ACC112 (cell line): Measurements from ENCODE around the gene FBL.
"Not testable (repeated sequence)": the region's sequence is repeated elsewhere in the genome, so short reads cannot be mapped to it uniquely, and the experiment has no call there.

ENCODE experiments used
- H2AFZ ChIP-seq: fragments of 200-600 bp; sonication (generic); one replicate; pipeline ENCODE4 v1.6.0; 2017; ENCODE audit warnings: antibody characterized with exemption, low read length; ENCODE audit not compliant: unreplicated experiment
- H3K27ac ChIP-seq: fragments of 200-600 bp; sonication (generic); 2 replicates; pipeline ENCODE4 v1.5.1; 2014; ENCODE audit warnings: low read depth, mild to moderate bottlenecking, antibody characterized with exemption, low read length, moderate library complexity
- H3K27me3 ChIP-seq: fragments of 200-600 bp; sonication (generic); 2 replicates; pipeline ENCODE4 v1.6.1; 2014; ENCODE audit warnings: mild to moderate bottlenecking, antibody characterized with exemption, low read length, moderate library complexity, mixed read lengths; ENCODE audit not compliant: insufficient read depth
- H3K36me3 ChIP-seq: fragments of 200-600 bp; sonication (generic); 2 replicates; pipeline ENCODE4 v1.6.1; 2016; ENCODE audit warnings: mild to moderate bottlenecking, antibody characterized with exemption, low read length, moderate library complexity, mixed read lengths; ENCODE audit not compliant: insufficient read depth
- H3K4me1 ChIP-seq: fragments of 200-600 bp; sonication (generic); one replicate; pipeline ENCODE4 v1.6.1; 2016; ENCODE audit warnings: low read length, mixed read lengths; ENCODE audit not compliant: insufficient read depth, unreplicated experiment, control insufficient read depth
- H3K4me3 ChIP-seq: fragments of 200-600 bp; sonication (generic); 2 replicates; pipeline ENCODE4 v1.5.1; 2014; ENCODE audit warnings: mild to moderate bottlenecking, low read depth, low read length
- H3K79me2 ChIP-seq: fragments of 200-600 bp; sonication (generic); one replicate; pipeline ENCODE4 v1.6.0; 2016; ENCODE audit warnings: low read length; ENCODE audit not compliant: control insufficient read depth, unreplicated experiment, insufficient read depth

Gene FBL

DNA sequence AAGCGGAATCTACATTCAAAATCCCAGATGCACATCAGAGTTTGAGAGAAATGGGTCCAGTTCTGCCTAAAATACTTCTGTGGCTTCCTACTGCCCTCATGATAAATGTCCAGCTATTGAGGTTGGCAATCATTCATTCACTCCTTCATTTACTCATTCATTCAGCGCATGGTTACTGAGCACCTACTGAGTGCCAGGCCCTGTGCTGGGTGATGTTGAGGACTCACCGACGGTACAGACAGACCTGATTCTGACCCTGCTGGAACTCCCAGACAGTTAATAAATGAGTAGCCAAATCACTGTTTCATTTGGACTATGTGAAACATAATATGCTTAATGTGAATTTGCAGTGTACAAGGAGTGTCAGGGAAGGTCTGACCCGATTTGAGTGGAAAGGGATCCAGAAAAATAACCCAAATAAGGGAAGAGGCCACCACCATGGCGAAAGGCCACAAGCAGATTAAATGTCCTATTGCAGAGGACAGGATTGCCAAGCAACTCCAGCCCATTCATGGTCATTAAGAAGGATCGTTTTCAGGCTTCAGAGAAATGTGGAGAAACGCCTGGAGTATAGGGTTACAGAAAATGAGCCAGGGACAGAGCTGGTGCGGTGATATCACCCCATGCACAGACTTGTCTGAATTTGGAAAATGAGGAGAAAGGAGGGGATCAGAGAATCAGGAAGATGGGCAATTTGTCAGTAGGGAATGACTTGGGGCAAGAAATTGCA is 32.8 kb downstream of the FBL start:
- H3K27me3 ChIP-seq: no peaks in the 10 kb centered on the region
- H3K79me2 ChIP-seq: no peaks in the 10 kb centered on the region
- H2AFZ ChIP-seq: no peak overlapping the region
- no peak overlapping the region for H3K4me3 ChIP-seq
- H3K27ac ChIP-seq: no peak overlapping the region
- H3K36me3 ChIP-seq: no peaks in the 10 kb centered on the region
- no peaks in the 10 kb centered on the region for H3K4me1 ChIP-seq

DNA sequence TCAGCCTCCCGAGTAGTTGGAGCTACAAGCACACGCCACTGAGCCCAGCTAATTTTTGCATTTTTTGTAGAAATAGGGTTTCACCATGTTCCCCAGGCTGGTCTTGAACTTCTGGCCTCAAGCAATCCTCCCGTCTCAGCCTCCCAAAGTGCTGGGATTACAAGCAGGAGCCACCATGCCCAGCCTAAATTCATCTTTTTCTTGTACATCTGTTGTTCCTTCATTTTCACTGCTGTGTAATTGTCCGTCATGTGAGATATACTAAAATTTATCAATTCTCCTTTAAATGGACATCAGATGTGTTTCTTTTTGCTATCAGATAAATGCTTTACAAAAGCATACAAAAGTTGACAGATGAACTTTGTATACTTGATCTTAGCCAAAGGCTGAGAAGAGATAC is 35.1 kb downstream of the FBL start:
- Histone ChIP-seq H3K27me3 (no peaks in the 10 kb centered on the region), H3K79me2 (no peaks in the 10 kb centered on the region), H3K36me3 (no peaks in the 10 kb centered on the region), H3K4me3 (no peak overlapping the region), H3K27ac (no peak overlapping the region), H3K4me1 (no peaks in the 10 kb centered on the region), H2AFZ (no peak overlapping the region)

DNA sequence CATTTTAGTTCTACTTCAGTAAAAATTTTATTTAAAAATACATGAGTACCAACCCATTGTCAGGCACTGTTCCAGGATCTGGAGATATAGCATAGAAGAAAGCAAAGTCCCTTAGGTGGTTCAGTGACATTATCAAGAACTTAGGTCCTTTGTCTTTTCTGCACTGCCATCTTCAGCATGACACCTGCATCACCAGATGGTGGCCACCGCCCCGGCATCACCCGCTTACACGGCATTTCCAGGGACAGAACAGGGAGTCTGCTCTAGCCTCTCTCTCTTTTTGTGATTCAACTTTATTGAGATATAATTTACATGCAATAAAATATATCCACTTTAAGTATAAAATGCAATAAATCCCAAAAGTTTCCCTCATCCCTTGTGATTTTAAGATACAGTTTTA is 35.8 kb downstream of the FBL start:
- no peak overlapping the region for H2AFZ ChIP-seq
- no peaks in the 10 kb centered on the region for H3K4me1 ChIP-seq
- no peak overlapping the region for H3K27ac ChIP-seq
- no peaks in the 10 kb centered on the region for H3K27me3 ChIP-seq
- no peak overlapping the region for H3K4me3 ChIP-seq
- no peaks in the 10 kb centered on the region for H3K79me2 ChIP-seq
- no peaks in the 10 kb centered on the region for H3K36me3 ChIP-seq

DNA sequence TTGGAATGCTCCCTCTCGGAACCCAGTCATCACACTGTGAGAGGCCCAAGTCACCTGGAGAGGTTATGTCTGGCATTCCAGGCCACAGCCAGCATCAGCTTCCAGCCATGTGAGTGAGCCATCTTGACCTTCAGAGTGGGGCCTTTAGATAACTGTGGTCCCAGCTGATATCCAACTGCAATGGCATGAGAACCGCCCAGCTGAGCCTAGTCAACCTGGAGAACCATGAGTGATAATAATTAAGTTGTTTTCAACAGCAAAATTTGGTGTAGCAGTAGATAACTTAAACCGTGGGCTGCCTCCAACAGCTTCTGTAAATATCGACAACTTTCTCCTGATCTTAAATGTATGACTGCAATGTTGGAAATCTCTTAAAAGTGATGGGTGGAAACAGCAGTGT is 36.8 kb downstream of the FBL start:
- Histone ChIP-seq H3K79me2 (no peaks in the 10 kb centered on the region), H3K27me3 (no peaks in the 10 kb centered on the region), H3K4me1 (no peaks in the 10 kb centered on the region), H3K4me3 (no peak overlapping the region), H2AFZ (no peak overlapping the region), H3K27ac (no peak overlapping the region), H3K36me3 (no peaks in the 10 kb centered on the region)

DNA sequence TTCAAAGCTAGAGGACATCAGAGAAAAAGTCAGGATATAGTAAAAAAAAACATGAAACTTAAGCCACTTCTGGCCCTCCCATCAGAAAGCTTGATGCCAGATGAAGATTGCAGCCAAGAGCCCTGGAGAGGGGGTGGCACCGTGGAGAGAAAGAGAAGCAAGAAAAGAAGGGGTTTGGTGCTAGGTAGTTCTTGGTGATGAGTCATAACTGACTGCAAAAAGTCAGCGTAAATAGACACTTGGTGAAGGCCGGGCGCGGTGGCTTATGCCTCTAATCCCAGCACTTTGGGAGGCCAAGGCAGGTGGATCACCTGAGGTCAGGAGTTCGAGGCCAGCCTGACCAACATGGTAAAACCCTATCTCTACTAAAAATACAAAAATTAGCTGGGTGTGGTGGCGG is 37.5 kb downstream of the FBL start:
- not testable (repeated sequence) for H3K4me1 ChIP-seq, H3K36me3 ChIP-seq, H2AFZ ChIP-seq, H3K27ac ChIP-seq, H3K4me3 ChIP-seq, H3K79me2 ChIP-seq, H3K27me3 ChIP-seq

DNA sequence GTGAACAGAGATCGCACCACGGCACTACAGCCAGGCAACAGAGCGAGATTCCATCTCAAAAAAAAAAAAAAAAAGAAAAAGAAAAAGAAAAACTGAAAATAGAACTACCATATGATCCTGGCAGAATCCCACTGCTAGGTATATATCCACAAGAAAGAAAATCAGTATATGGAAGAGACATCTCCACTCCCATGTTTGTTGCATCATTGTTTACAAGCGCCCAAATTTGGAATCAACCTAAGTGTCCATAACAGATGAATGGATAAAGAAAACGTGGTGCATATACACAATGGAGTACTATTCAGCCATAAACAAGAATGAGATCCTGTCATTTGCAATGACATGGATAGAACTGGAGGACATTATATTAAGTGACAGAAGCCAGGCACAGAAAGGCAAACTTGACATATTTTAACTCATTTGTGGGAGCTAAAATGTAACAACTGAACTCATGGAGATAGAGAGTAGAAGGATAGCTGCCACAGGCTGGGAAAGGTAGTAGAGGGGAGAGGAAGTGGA is 38.3 kb downstream of the FBL start:
- Histone ChIP-seq H3K36me3 (no peaks in the 10 kb centered on the region), H3K27me3 (peaks cover 14% of the 10 kb centered on the region), H3K79me2 (no peaks in the 10 kb centered on the region), H2AFZ (no peak overlapping the region), H3K4me3 (no peak overlapping the region), H3K4me1 (no peaks in the 10 kb centered on the region), H3K27ac (no peak overlapping the region)

DNA sequence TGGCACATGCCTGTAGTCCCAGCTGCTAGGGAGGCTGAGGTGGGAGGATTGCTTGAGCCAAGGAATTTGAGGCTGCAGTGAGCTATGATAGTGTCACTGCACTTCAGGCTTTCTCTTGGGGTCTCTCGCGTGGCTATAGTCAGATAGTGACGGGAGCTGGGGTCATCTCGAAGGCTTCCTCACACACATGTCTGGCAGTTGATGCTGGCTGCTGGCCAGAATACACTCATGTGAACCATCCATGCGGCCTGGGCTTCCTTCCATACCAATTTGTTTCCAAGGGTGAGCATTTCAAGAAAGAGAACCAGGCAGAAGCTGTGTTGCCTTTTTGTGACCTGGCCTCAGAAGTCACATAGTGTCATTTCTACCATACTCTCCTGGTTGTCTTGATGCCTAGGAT is 41.1 kb downstream of the FBL start:
- no peaks in the 10 kb centered on the region for H3K4me1 ChIP-seq
- no peaks in the 10 kb centered on the region for H3K79me2 ChIP-seq
- H2AFZ ChIP-seq: no peak overlapping the region
- H3K36me3 ChIP-seq: no peaks in the 10 kb centered on the region
- peaks cover 18% of the 10 kb centered on the region for H3K27me3 ChIP-seq
- no peak overlapping the region for H3K4me3 ChIP-seq
- H3K27ac ChIP-seq: no peak overlapping the region

DNA sequence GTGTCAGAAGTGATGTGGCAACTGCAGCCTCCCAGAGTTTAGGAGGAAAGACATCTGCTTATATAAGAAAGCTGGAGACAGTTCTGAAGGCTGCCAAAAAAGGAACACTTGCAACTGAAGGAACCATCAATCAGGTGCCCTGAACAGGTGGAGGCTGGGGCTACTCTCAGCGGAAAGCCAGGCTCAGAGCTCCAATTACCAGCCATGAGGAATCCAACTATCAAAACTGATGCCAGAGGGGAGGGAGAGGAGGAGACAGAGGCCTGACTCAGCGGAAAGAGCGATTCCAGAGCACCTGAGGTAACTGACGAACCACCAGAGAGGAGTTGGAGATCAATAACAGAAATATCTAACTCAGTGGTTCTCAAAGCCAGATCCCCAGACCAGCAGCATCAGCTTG is 43.2 kb downstream of the FBL start:
- Histone ChIP-seq H2AFZ (no peak overlapping the region), H3K36me3 (no peaks in the 10 kb centered on the region), H3K79me2 (no peaks in the 10 kb centered on the region), H3K4me1 (no peaks in the 10 kb centered on the region), H3K27ac (no peak overlapping the region), H3K4me3 (no peak overlapping the region), H3K27me3 (peaks cover 23% of the 10 kb centered on the region)

DNA sequence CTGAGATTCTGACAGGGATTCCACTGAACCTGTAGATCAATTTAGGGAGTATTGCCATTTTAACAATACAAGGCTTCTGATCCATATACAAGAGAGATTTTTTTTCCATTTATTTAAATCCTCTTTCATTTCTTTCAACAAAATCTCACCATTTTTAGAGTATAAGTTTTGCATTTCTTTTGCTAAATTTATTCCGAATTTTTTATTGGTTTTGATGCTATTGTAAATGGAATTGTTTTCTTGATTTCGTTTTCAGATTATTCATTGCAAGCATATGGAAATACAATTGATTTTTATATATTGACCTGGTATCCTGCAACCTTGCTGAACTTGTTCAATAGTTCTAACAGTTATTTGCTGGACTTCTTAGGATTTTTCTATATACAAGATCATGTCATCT is 49.1 kb downstream of the FBL start:
- no peaks in the 10 kb centered on the region for H3K36me3 ChIP-seq
- no peaks in the 10 kb centered on the region for H3K4me1 ChIP-seq
- H3K27me3 ChIP-seq: peaks cover 29% of the 10 kb centered on the region
- no peak overlapping the region for H2AFZ ChIP-seq
- H3K4me3 ChIP-seq: no peak overlapping the region
- no peaks in the 10 kb centered on the region for H3K79me2 ChIP-seq
- H3K27ac ChIP-seq: no peak overlapping the region

DNA sequence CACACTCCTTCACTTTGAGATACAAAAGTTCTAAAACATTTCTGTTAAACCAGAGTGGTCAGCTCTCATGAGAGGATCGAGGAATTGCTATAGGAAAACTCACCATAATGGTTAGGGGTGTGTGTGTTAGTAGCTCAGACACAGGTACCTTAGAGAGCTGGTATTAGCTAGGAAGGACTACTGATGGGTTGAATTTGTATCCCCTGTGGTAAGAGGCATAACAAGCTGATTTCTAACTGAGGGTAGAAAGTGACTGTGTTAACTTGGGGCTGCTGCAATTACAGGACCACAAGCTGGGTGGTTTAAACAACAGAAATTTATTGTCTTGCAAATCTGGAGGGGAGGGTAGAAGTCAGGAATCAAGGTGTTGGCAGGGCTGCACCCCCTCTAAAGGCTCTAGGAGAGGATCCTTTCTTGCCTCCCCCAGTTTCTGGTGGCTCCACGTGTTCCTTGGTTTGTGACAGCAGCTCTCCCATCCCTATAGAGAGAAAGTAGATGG is 50.1 kb downstream of the FBL start:
- Histone ChIP-seq H3K79me2 (no peaks in the 10 kb centered on the region), H3K4me3 (no peak overlapping the region), H3K27me3 (peaks cover 29% of the 10 kb centered on the region), H3K36me3 (no peaks in the 10 kb centered on the region), H2AFZ (no peak overlapping the region), H3K27ac (no peak overlapping the region), H3K4me1 (no peaks in the 10 kb centered on the region)

DNA sequence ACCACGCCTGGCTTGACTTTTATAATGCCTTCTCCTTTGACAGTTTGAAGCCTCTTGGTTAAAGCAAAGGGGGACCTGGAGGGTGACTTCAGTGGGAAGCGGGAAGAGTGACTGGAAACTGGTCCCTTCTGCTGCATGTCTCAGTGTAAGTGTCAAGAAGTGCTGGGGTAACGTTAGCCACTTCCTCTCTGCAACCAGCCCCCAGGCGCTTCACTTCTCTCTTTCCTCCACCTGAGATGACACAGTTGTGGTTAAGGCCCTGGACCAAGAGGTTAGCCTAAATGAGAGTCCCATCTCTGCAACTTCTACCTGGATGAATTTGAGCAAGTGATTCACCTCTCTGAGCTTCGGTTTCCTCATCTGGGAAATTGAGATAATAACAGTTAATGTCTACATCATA is 51.2 kb downstream of the FBL start:
- H3K4me3 ChIP-seq: no peak overlapping the region
- no peaks in the 10 kb centered on the region for H3K36me3 ChIP-seq
- no peaks in the 10 kb centered on the region for H3K4me1 ChIP-seq
- peaks cover 29% of the 10 kb centered on the region for H3K27me3 ChIP-seq
- no peak overlapping the region for H2AFZ ChIP-seq
- H3K27ac ChIP-seq: no peak overlapping the region
- no peaks in the 10 kb centered on the region for H3K79me2 ChIP-seq
